HFFc6 (cell line): ENCODE data around the gene OGN. TPM values are rescaled to one million over a fixed set of nuclear protein-coding genes. Genes with fewer than 3 reads are reported as not detected.

ENCODE experiments used
- DNase-seq: peaks from one replicate; pipeline ENCODE4 v3.0.0-alpha.2; 2018
- H3K27ac Mint-ChIP-seq: 2 replicates; pipeline ENCODE4 v1.8.0; 2020; ENCODE audit warnings: mild to moderate bottlenecking, mixed read lengths
- H3K27me3 Mint-ChIP-seq: 2 replicates; pipeline ENCODE4 v1.8.0; 2021; ENCODE audit warnings: mild to moderate bottlenecking, moderate library complexity, mixed read lengths; ENCODE audit not compliant: insufficient read depth
- H3K36me3 Mint-ChIP-seq: 2 replicates; pipeline ENCODE4 v1.8.0; 2021; ENCODE audit warnings: low read depth, mixed read lengths
- H3K4me1 Mint-ChIP-seq: 2 replicates; pipeline ENCODE4 v1.8.0; 2020; ENCODE audit warnings: low read depth, mixed read lengths
- H3K4me3 Mint-ChIP-seq: 2 replicates; pipeline ENCODE4 v1.8.0; 2020; ENCODE audit warnings: mild to moderate bottlenecking, moderate library complexity, mixed read lengths
- H3K9me3 Mint-ChIP-seq: 2 replicates; pipeline ENCODE4 v1.8.0; 2020; ENCODE audit warnings: mild to moderate bottlenecking, mixed read lengths
- total RNA-seq, 6 experiments: library from RNA; stranded (reverse); fragmentation: NEBNext Ultra II Directional; extraction: Animal tissue kit (Norgen Biotek cat#: 25700); gene quantifications; 2 replicates in 1 of 6; 3 replicates in 5 of 6; pipeline ENCODE4 v1.2.3, GENCODE V29; 2021
- TF ChIP-seq, protein P1 (sequence below): fragments of 200-600 bp; sonication (generic); IDR thresholded peaks from 2 replicates; pipeline ENCODE4 v1.5.0; 2021; ENCODE audit warnings: antibody characterized with exemption, mild to moderate bottlenecking

The OGN gene
- total RNA-seq, 6 experiments from 2014 or later: 0.12 TPM; not detected in 5

- TF ChIP-seq, protein P1, sequence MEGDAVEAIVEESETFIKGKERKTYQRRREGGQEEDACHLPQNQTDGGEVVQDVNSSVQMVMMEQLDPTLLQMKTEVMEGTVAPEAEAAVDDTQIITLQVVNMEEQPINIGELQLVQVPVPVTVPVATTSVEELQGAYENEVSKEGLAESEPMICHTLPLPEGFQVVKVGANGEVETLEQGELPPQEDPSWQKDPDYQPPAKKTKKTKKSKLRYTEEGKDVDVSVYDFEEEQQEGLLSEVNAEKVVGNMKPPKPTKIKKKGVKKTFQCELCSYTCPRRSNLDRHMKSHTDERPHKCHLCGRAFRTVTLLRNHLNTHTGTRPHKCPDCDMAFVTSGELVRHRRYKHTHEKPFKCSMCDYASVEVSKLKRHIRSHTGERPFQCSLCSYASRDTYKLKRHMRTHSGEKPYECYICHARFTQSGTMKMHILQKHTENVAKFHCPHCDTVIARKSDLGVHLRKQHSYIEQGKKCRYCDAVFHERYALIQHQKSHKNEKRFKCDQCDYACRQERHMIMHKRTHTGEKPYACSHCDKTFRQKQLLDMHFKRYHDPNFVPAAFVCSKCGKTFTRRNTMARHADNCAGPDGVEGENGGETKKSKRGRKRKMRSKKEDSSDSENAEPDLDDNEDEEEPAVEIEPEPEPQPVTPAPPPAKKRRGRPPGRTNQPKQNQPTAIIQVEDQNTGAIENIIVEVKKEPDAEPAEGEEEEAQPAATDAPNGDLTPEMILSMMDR: no peak
- H3K4me3 Mint-ChIP-seq: no peak overlapping the region
- no peaks in the 10 kb centered on the region for H3K9me3 Mint-ChIP-seq
- no peak overlapping the region for H3K27ac Mint-ChIP-seq
- no peaks in the 10 kb centered on the region for H3K27me3 Mint-ChIP-seq
- no peak for DNase-seq
- peaks cover 6% of the 10 kb centered on the region; the same call in 1 of the 2 replicates for H3K36me3 Mint-ChIP-seq
- peaks cover 10% of the 10 kb centered on the region for H3K4me1 Mint-ChIP-seq
Observed at GRCh38 chr9:92345582-92345981, 58.8 kb downstream of the OGN start.

GRCh38 chr9:92342825-92343488, 61.4 kb downstream of the OGN start:
- H3K36me3 Mint-ChIP-seq: peaks cover 12% of the 10 kb centered on the region; the same call in 1 of the 2 replicates

DNA sequence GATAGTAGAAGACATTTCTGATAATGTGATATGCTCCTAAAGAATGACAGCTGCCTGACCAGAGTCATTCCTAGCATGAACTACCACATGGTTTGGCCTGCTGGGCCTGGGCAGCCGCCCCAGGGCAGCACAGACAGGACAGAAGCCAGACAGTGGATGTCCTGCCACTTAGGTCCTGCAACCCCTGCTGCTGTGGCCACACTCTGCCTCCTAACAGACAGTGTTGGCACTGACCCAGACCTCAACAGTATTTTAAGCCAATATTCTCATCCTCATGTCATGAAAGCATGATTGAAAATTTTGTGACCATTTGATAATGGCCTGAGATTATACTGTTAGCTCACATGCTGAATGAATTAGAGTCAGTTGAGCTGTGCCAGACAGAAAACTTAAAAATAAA, 62.8 kb downstream of the OGN start:
- Mint-ChIP-seq H3K27me3 (no peaks in the 10 kb centered on the region; the same call in 1 of the 2 replicates), H3K4me3 (no peak overlapping the region), H3K27ac (no peak overlapping the region), H3K9me3 (no peaks in the 10 kb centered on the region), H3K36me3 (peaks cover 12% of the 10 kb centered on the region; the same call in 1 of the 2 replicates), H3K4me1 (no peaks in the 10 kb centered on the region)
- DNase-seq: no peak
- TF ChIP-seq, protein P1: no peak

More at GRCh38 chr9:92342825-92343488, 61.4 kb downstream of the OGN start:
- H3K27ac Mint-ChIP-seq: no peak overlapping the region
- no peaks in the 10 kb centered on the region; the same call in 1 of the 2 replicates for H3K27me3 Mint-ChIP-seq
- H3K4me1 Mint-ChIP-seq: no peaks in the 10 kb centered on the region
- H3K4me3 Mint-ChIP-seq: no peak overlapping the region
- TF ChIP-seq, protein P1: peak; percentile 75
- DNase-seq: no peak
- no peaks in the 10 kb centered on the region for H3K9me3 Mint-ChIP-seq

GRCh38 chr9:92333282-92333634, 71.1 kb downstream of the OGN start:
- Mint-ChIP-seq H3K4me1 (peaks cover 7% of the 10 kb centered on the region; the same call in 1 of the 2 replicates), H3K9me3 (no peaks in the 10 kb centered on the region), H3K27me3 (no peaks in the 10 kb centered on the region), H3K27ac (no peak overlapping the region), H3K36me3 (no peaks in the 10 kb centered on the region), H3K4me3 (no peak overlapping the region)
- DNase-seq: no peak
- TF ChIP-seq, protein P1: no peak

Other genes with a start within 250 kb of the OGN start
- gene IARS1, start 110.9 kb downstream of the OGN start, total RNA-seq: 100 to 1,000 TPM; 155 to 179 (median 171) TPM
- gene NOL8, start 79.2 kb downstream of the OGN start, total RNA-seq: 10 to 100 TPM; 24.3 to 33.5 (median 27.7) TPM
- 1 to 10 TPM; 3.0 to 7.0 (median 6.0) TPM for gene CENPP, start 78.6 kb downstream of the OGN start, total RNA-seq
- gene OMD, start 19.9 kb upstream of the OGN start, total RNA-seq: not detected
- gene ASPN, start 77.9 kb upstream of the OGN start, total RNA-seq: 1 to 10 TPM; 4.0 to 6.7 (median 4.6) TPM
- under 1 TPM; 0.14 to 0.46 (median 0.33) TPM for gene ECM2, start 131.4 kb upstream of the OGN start, total RNA-seq